SK-N-SH (cell line): ENCODE measurements around the gene RASA3. TPM values are rescaled to one million over a fixed set of nuclear protein-coding genes. Genes with fewer than 3 reads are reported as not detected.

Experiments used
- CTCF ChIA-PET: fragments of 300-600, 350-600 bp; formaldehyde crosslinking; extraction: SDS; loops from one replicate; lab custom pipeline; 2021; lab: Yijun Ruan, JAX
- POLR2A ChIA-PET: fragments of 350-600 bp; sonication (Branson Sonifier 250); formaldehyde crosslinking; extraction: SDS; loops from one replicate; lab custom pipeline; 2020; ENCODE audit warnings: antibody characterized with exemption, inconsistent platforms; lab: Yijun Ruan, JAX
- DNase-seq: peaks from one replicate; pipeline ENCODE4 v3.0.0; 2012
- H2AFZ ChIP-seq: fragments of 200-600 bp; sonication (generic); 2 replicates; pipeline ENCODE4 v1.8.1; 2016; ENCODE audit warnings: antibody characterized with exemption, mild to moderate bottlenecking, low read depth
- H3F3A ChIP-seq: fragments of 200-600 bp; sonication (generic); replicated peaks from 2 replicates; pipeline ENCODE3; 2016; ENCODE audit warnings: antibody characterized with exemption, mild to moderate bottlenecking; ENCODE audit not compliant: insufficient read depth
- H3K27ac ChIP-seq, 2 experiments: fragments of 200-500 bp in 1 of 2; fragments of 200-600 bp in 1 of 2; sonication (Bioruptor generic) in 1 of 2; sonication (generic), shearing (Covaris generic) in 1 of 2; 2 replicates each; pipeline versions ENCODE4 v1.5.1 to v1.6.1; 2014 to 2016; ENCODE audit warnings: low read depth in 2 of 2, inconsistent platforms in 1 of 2, low read length in 1 of 2, mild to moderate bottlenecking in 1 of 2, mixed read lengths in 1 of 2
- H3K27me3 ChIP-seq: fragments of 200-600 bp; sonication (generic), shearing (Covaris generic); 2 replicates; pipeline ENCODE4 v1.6.1; 2016; ENCODE audit warnings: mixed run types; ENCODE audit not compliant: insufficient read depth
- H3K36me3 ChIP-seq, 2 experiments: fragments of 200-500 bp in 1 of 2; fragments of 200-600 bp in 1 of 2; sonication (Bioruptor generic) in 1 of 2; sonication (generic) in 1 of 2; replicated peaks in 1 of 2; 2 replicates each; pipeline versions ENCODE3 to v1.5.1; 2014 to 2016; ENCODE audit warnings: low read length in 1 of 2, mild to moderate bottlenecking in 1 of 2; ENCODE audit not compliant: insufficient read depth in 2 of 2, control insufficient read depth in 1 of 2
- H3K4me1 ChIP-seq, 2 experiments: fragments of 200-500 bp in 1 of 2; fragments of 200-600 bp in 1 of 2; sonication (Bioruptor generic) in 1 of 2; sonication (generic), shearing (Covaris generic) in 1 of 2; 2 replicates each; pipeline versions ENCODE4 v1.5.1 to v1.6.1; 2014 to 2016; ENCODE audit warnings: low read depth in 1 of 2, low read length in 1 of 2, mixed run types in 1 of 2; ENCODE audit not compliant: insufficient read depth in 2 of 2, control insufficient read depth in 1 of 2
- H3K4me2 ChIP-seq: fragments of 200-600 bp; sonication (generic), shearing (Covaris generic); 2 replicates; pipeline ENCODE4 v1.6.1; 2017; ENCODE audit warnings: mixed run types
- H3K4me3 ChIP-seq, 2 experiments: fragments of 200-500 bp in 1 of 2; fragments of 200-600 bp in 1 of 2; sonication (Bioruptor generic) in 1 of 2; sonication (generic), shearing (Covaris generic) in 1 of 2; 2 replicates each; pipeline versions ENCODE4 v1.5.1 to v1.8.1; 2014 to 2016; ENCODE audit warnings: low read depth in 2 of 2, inconsistent platforms in 1 of 2, low read length in 1 of 2, mild to moderate bottlenecking in 1 of 2, mixed read lengths in 1 of 2, moderate library complexity in 1 of 2
- H3K79me2 ChIP-seq: fragments of 200-600 bp; sonication (generic); 2 replicates; pipeline ENCODE4 v1.8.1; 2017; ENCODE audit warnings: mild to moderate bottlenecking; ENCODE audit not compliant: insufficient read depth
- H3K9ac ChIP-seq: fragments of 200-600 bp; sonication (generic); 2 replicates; pipeline ENCODE4 v1.6.1; 2017; ENCODE audit warnings: mixed run types
- H3K9me2 ChIP-seq: fragments of 200-600 bp; sonication (generic); 2 replicates; pipeline ENCODE4 v1.6.1; 2017; ENCODE audit warnings: mixed run types
- H3K9me3 ChIP-seq: fragments of 200-600 bp; sonication (generic); 2 replicates; pipeline ENCODE4 v1.6.1; 2017; ENCODE audit warnings: mixed run types, mild to moderate bottlenecking, moderate library complexity
- H4K20me1 ChIP-seq: fragments of 200-600 bp; sonication (generic); 2 replicates; pipeline ENCODE4 v1.6.1; 2017; ENCODE audit warnings: mild to moderate bottlenecking, mixed run types; ENCODE audit not compliant: insufficient read depth
- CHD2 ChIP-seq: fragments of 150-350 bp; IDR thresholded peaks from 2 replicates; pipeline ENCODE4 v1.6.1; 2018; ENCODE audit warnings: low read length; ENCODE audit not compliant: partially characterized antibody
- EP300 ChIP-seq, 2 experiments: IDR thresholded peaks; 2 replicates each; pipeline versions ENCODE4 v1.4.0 to v1.6.1; 2012; ENCODE audit warnings: borderline replicate concordance in 1 of 2, low read depth in 1 of 2, low read length in 1 of 2
- FOXJ3 ChIP-seq: sonication (generic); formaldehyde crosslinking; IDR thresholded peaks from 2 replicates; pipeline ENCODE4 v1.5.1; 2020; ENCODE audit warnings: mild to moderate bottlenecking, missing genetic modification reagents
- GABPA ChIP-seq: IDR thresholded peaks from 2 replicates; pipeline ENCODE4 v1.4.0; 2012; ENCODE audit warnings: low read depth, mild to moderate bottlenecking
- RAD21 ChIP-seq: IDR thresholded peaks from 2 replicates; pipeline ENCODE4 v1.6.1; 2012; ENCODE audit warnings: mild to moderate bottlenecking, low read length
- TCF12 ChIP-seq: IDR thresholded peaks from 2 replicates; pipeline ENCODE4 v1.4.0; 2012
- YY1 ChIP-seq: IDR thresholded peaks from 2 replicates; pipeline ENCODE4 v1.4.0; 2012; ENCODE audit warnings: low read depth, mild to moderate bottlenecking
- WGBS: methylation state at CpG from one replicate; pipeline ENCODE4 v1.1.6; 2017; ENCODE audit warnings: low lambda C conversion rate; 5-methylcytosine and 5-hydroxymethylcytosine counted together
- polyA plus RNA-seq, 3 experiments: library from polyadenylated mRNA; depleted of rRNA; stranded (reverse); fragments of >200 nt; gene quantifications; 2 replicates each; pipeline ENCODE4 v1.2.3, GENCODE V29; 2012
- TF ChIP-seq, protein P1 (sequence below): fragments of 200-600 bp; sonication (generic); IDR thresholded peaks from 2 replicates; pipeline ENCODE4 v1.6.1; 2017; ENCODE audit warnings: antibody characterized with exemption, mild to moderate bottlenecking, moderate library complexity
- TF ChIP-seq, protein P2 (sequence below): IDR thresholded peaks from 2 replicates; pipeline ENCODE4 v1.6.1; 2012; ENCODE audit warnings: mild to moderate bottlenecking, low read depth, low read length, moderate library complexity
- TF ChIP-seq, protein P3 (sequence below): IDR thresholded peaks from 2 replicates; pipeline ENCODE4 v1.4.0; 2012; ENCODE audit warnings: low read depth

RASA3 gene
- polyA plus RNA-seq, 1 of the 3 experiments (the other 2 are of a cell fraction): 25.1 TPM

DNA sequence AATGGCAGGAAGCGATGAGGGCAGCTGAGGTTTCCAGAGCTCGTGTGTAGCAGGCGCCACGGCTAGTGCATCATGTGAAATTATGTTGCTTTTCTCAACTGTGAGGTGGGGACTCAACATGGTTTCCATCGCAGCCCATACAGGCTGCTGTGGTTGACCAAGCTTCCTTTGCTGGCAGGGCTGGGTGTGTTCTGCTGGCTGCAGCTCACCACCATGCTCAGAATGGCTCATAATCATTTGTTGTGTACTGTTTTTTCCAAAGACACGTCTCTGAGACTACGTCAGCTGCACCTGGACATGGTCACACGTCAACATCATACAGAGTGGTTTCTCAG is 16.1 kb upstream of the RASA3 start:
- H3K79me2 ChIP-seq: no peaks in the 10 kb centered on the region
- no peaks in the 10 kb centered on the region for H3F3A ChIP-seq
- ChIA-PET CTCF (interaction anchor here (1.2 kb wide), 1 partner anchor 13 kb away, joined by 3 read pairs; no protein-coding TSS in a partner anchor), POLR2A (no interaction called here)
- no peaks in the 10 kb centered on the region for H3K27me3 ChIP-seq
- no peaks in the 10 kb centered on the region; a peak in 1 of 4 replicates for H3K4me1 ChIP-seq
- H3K4me3 ChIP-seq: no peak overlapping the region
- no peaks in the 10 kb centered on the region for H3K9me2 ChIP-seq
- H4K20me1 ChIP-seq: no peaks in the 10 kb centered on the region
- peak; percentile 16 for DNase-seq
- WGBS: 81% methylated on average over 8 of the region's 8 CpGs
- TF ChIP-seq, protein P1, sequence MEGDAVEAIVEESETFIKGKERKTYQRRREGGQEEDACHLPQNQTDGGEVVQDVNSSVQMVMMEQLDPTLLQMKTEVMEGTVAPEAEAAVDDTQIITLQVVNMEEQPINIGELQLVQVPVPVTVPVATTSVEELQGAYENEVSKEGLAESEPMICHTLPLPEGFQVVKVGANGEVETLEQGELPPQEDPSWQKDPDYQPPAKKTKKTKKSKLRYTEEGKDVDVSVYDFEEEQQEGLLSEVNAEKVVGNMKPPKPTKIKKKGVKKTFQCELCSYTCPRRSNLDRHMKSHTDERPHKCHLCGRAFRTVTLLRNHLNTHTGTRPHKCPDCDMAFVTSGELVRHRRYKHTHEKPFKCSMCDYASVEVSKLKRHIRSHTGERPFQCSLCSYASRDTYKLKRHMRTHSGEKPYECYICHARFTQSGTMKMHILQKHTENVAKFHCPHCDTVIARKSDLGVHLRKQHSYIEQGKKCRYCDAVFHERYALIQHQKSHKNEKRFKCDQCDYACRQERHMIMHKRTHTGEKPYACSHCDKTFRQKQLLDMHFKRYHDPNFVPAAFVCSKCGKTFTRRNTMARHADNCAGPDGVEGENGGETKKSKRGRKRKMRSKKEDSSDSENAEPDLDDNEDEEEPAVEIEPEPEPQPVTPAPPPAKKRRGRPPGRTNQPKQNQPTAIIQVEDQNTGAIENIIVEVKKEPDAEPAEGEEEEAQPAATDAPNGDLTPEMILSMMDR: no peak
- TF ChIP-seq FOXJ3 (CRISPR knock-in tag) (no peak), CHD2 (no peak), GABPA (no peak)
- TF ChIP-seq, protein P2, sequence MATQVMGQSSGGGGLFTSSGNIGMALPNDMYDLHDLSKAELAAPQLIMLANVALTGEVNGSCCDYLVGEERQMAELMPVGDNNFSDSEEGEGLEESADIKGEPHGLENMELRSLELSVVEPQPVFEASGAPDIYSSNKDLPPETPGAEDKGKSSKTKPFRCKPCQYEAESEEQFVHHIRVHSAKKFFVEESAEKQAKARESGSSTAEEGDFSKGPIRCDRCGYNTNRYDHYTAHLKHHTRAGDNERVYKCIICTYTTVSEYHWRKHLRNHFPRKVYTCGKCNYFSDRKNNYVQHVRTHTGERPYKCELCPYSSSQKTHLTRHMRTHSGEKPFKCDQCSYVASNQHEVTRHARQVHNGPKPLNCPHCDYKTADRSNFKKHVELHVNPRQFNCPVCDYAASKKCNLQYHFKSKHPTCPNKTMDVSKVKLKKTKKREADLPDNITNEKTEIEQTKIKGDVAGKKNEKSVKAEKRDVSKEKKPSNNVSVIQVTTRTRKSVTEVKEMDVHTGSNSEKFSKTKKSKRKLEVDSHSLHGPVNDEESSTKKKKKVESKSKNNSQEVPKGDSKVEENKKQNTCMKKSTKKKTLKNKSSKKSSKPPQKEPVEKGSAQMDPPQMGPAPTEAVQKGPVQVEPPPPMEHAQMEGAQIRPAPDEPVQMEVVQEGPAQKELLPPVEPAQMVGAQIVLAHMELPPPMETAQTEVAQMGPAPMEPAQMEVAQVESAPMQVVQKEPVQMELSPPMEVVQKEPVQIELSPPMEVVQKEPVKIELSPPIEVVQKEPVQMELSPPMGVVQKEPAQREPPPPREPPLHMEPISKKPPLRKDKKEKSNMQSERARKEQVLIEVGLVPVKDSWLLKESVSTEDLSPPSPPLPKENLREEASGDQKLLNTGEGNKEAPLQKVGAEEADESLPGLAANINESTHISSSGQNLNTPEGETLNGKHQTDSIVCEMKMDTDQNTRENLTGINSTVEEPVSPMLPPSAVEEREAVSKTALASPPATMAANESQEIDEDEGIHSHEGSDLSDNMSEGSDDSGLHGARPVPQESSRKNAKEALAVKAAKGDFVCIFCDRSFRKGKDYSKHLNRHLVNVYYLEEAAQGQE: no peak
- no peak overlapping the region for H3K4me2 ChIP-seq
- no peaks in the 10 kb centered on the region for H3K9me3 ChIP-seq
- no peak overlapping the region for H3K9ac ChIP-seq
- no peak overlapping the region for H2AFZ ChIP-seq
- no peak overlapping the region for H3K27ac ChIP-seq
- H3K36me3 ChIP-seq: no peaks in the 10 kb centered on the region

DNA sequence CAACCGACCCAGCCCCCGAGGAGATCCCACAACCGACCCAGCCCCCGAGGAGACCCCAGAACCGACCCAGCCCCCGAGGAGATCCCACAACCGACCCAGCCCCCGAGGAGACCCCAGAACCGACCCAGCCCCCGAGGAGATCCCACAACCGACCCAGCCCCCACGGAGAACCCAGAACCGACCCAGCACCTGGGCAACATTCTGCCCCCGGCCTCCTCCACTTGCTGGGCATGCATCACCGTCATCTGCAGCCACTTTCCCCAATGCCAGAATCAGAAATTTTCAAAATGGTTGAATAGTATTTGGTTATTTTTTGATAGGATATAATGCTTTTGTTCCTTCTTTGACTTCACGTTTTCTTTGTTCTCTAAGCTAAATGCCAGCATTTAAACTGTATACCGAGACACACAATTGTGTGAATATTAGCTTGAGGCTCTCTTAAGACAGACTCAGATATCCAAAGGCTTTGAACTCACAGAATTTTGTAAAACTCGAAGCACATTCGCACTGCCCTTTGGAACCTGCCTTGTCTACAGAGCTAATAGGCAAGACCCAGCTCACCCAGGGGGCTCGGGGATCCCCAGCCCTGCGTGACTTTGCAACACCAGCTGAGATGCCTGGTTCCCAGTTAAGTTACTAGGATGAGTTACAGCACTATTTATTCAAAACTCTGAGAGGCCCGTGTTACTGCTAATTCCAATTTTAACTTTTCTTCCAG is 15.5 kb upstream of the RASA3 start:
- ChIA-PET POLR2A (no interaction called here), CTCF (interaction anchor here (1.2 kb wide), 1 partner anchor 14 kb away, joined by 3 read pairs; no protein-coding TSS in a partner anchor)
- H3K4me2 ChIP-seq: no peak overlapping the region
- H3K4me3 ChIP-seq: no peak overlapping the region
- no peaks in the 10 kb centered on the region for H3K79me2 ChIP-seq
- whole genome bisulfite sequencing: 73% methylated on average over 10 of the region's 22 CpGs
- H3F3A ChIP-seq: no peaks in the 10 kb centered on the region
- TF ChIP-seq RAD21: no peak
- TF ChIP-seq, protein P2: no peak
- TF ChIP-seq YY1: no peak
- no peak for TF ChIP-seq EP300 (IDR thresholded peaks at IDR 0.05; ENCODE audit: borderline replicate concordance in 1 of 2, low read depth in 1 of 2, low read length in 1 of 2)
- no peak for TF ChIP-seq TCF12
- TF ChIP-seq, protein P3, sequence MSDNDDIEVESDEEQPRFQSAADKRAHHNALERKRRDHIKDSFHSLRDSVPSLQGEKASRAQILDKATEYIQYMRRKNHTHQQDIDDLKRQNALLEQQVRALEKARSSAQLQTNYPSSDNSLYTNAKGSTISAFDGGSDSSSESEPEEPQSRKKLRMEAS: no peak
- no peaks in the 10 kb centered on the region for H3K27me3 ChIP-seq
- no peak overlapping the region for H2AFZ ChIP-seq
- no peaks in the 10 kb centered on the region for H3K9me3 ChIP-seq
- no peaks in the 10 kb centered on the region for H3K9me2 ChIP-seq
- no peak overlapping the region for H3K27ac ChIP-seq
- DNase-seq: peak; percentile 5
- H3K4me1 ChIP-seq: peaks cover 0 to 2% of the 10 kb centered on the region in 2 experiments; a peak in 1 of 4 replicates
- no peaks in the 10 kb centered on the region for H3K36me3 ChIP-seq
- H3K9ac ChIP-seq: no peak overlapping the region
- H4K20me1 ChIP-seq: no peaks in the 10 kb centered on the region
